A549 (cell line): ENCODE results near the gene SETD3. TPM values are rescaled to one million over a fixed set of nuclear protein-coding genes. Genes with fewer than 3 reads are reported as not detected.

Source experiments
- ATAC-seq, 2 experiments: fragments of 200-7000 bp in 1 of 2; fragments of >200 bp in 1 of 2; cut with Nextera tagmentation in 1 of 2; cut with Tn5 transposase in 1 of 2; 3 replicates each; pipeline versions ENCODE4 v1.8.0 to v1.9.1; 2018 to 2020; ENCODE audit warnings: mild to moderate bottlenecking in 1 of 2, moderate library complexity in 1 of 2
- CTCF ChIA-PET: fragments of 300-600 bp; sonication (Branson Sonifier 250); formaldehyde crosslinking; extraction: SDS; loops from one replicate; lab custom pipeline; 2021; ENCODE audit warnings: antibody characterized with exemption, inconsistent platforms; lab: Yijun Ruan, JAX
- POLR2A ChIA-PET: fragments of 350-600 bp; formaldehyde crosslinking; extraction: SDS; loops from one replicate; lab custom pipeline; 2021; ENCODE audit warnings: antibody characterized with exemption, inconsistent platforms; lab: Yijun Ruan, JAX
- DNase-seq, 2 experiments: peaks; one replicate each; pipeline versions ENCODE4 v3.0.0 to v3.0.0-alpha.2; 2011 to 2016; ENCODE audit warnings: low read depth in 1 of 2, low spot score in 1 of 2
- FAIRE-seq: peaks from 2 replicates; lab custom pipeline; 2011; peaks lifted over from hg19 to GRCh38; lab: Jason Lieb, UNC
- H3K27ac ChIP-seq, 2 experiments: fragments of >200 bp; sonication (Bioruptor Twin); formaldehyde crosslinking; 3 replicates each; pipeline ENCODE4 v1.5.1; 2016 to 2017
- H3K4me1 ChIP-seq: fragments of >200 bp; sonication (Bioruptor Twin); formaldehyde crosslinking; 3 replicates; pipeline ENCODE4 v1.6.1; 2016
- H3K4me2 ChIP-seq: fragments of >200 bp; sonication (Bioruptor Twin); formaldehyde crosslinking; 3 replicates; pipeline ENCODE4 v1.6.1; 2016
- H3K4me3 ChIP-seq: fragments of >200 bp; sonication (Bioruptor Twin); formaldehyde crosslinking; 3 replicates; pipeline ENCODE4 v1.5.1; 2016
- H3K9me3 ChIP-seq: fragments of >200 bp; sonication (Bioruptor Twin); formaldehyde crosslinking; 3 replicates; pipeline ENCODE4 v1.6.1; 2016
- CBX8 ChIP-seq: fragments of 200-600 bp; sonication (generic); IDR thresholded peaks from 2 replicates; pipeline ENCODE4 v1.6.1; 2016
- CHD2 ChIP-seq: fragments of 150-350 bp; IDR thresholded peaks from 2 replicates; pipeline ENCODE4 v1.6.1; 2014; ENCODE audit warnings: low read length; ENCODE audit not compliant: partially characterized antibody
- CHD4 ChIP-seq: fragments of 200-600 bp; sonication (generic); IDR thresholded peaks from 2 replicates; pipeline ENCODE4 v1.6.1; 2016; ENCODE audit warnings: antibody characterized with exemption, mild to moderate bottlenecking, borderline replicate concordance
- EP300 ChIP-seq, 2 experiments: fragments of >200 bp; sonication (Bioruptor Twin); formaldehyde crosslinking; IDR thresholded peaks; 2 replicates in 1 of 2; 3 replicates in 1 of 2; pipeline ENCODE4 v1.6.1; 2016 to 2017
- ESRRA ChIP-seq: fragments of 150-350 bp; IDR thresholded peaks from 2 replicates; pipeline ENCODE4 v1.6.1; 2014; ENCODE audit warnings: mild to moderate bottlenecking, low read length, borderline replicate concordance
- FOXS1 ChIP-seq: fragments of 250-450 bp; sonication (Bioruptor Pico); IDR thresholded peaks from 2 replicates; pipeline ENCODE4 v1.5.0; 2020; ENCODE audit warnings: mild to moderate bottlenecking, moderate library complexity
- HDAC2 ChIP-seq: fragments of 200-600 bp; sonication (generic); IDR thresholded peaks from 2 replicates; pipeline ENCODE4 v1.6.1; 2016
- HEYL ChIP-seq: fragments of 250-450 bp; sonication (Bioruptor Pico); IDR thresholded peaks from 2 replicates; pipeline ENCODE4 v1.8.0; 2021; ENCODE audit warnings: mild to moderate bottlenecking, moderate library complexity
- HOXA7 ChIP-seq: fragments of 250-450 bp; sonication (Bioruptor Pico); IDR thresholded peaks from 2 replicates; pipeline ENCODE4 v1.5.0; 2020; ENCODE audit warnings: mild to moderate bottlenecking, moderate library complexity
- HOXB5 ChIP-seq: fragments of 250-450 bp; sonication (Bioruptor Pico); IDR thresholded peaks from 2 replicates; pipeline ENCODE4 v1.5.0; 2020; ENCODE audit warnings: mild to moderate bottlenecking, moderate library complexity
- JUNB ChIP-seq: fragments of >200 bp; sonication (Bioruptor Twin); formaldehyde crosslinking; IDR thresholded peaks from 2 replicates; pipeline ENCODE4 v1.6.1; 2016
- KDM5A ChIP-seq: fragments of 200-600 bp; sonication (generic); IDR thresholded peaks from 2 replicates; pipeline ENCODE4 v1.6.1; 2016; ENCODE audit warnings: antibody characterized with exemption, mild to moderate bottlenecking
- MYC ChIP-seq: IDR thresholded peaks from 2 replicates; pipeline ENCODE4 v1.6.1; 2012; ENCODE audit warnings: mild to moderate bottlenecking, inconsistent platforms, low read length, improper control_type of control experiment, borderline replicate concordance
- NPAS2 ChIP-seq: fragments of 250-450 bp; sonication (Bioruptor Pico); IDR thresholded peaks from 2 replicates; pipeline ENCODE4 v1.8.0; 2022; ENCODE audit warnings: mild to moderate bottlenecking, moderate library complexity, borderline replicate concordance
- NR3C1 ChIP-seq: fragments of >200 bp; sonication (Bioruptor Twin); formaldehyde crosslinking; IDR thresholded peaks from 3 replicates; pipeline ENCODE4 v1.6.1; 2017
- PBX3 ChIP-seq: IDR thresholded peaks from 2 replicates; pipeline ENCODE4 v1.6.1; 2012
- POLR2A ChIP-seq: IDR thresholded peaks from 2 replicates; pipeline ENCODE4 v1.6.1; 2012; ENCODE audit warnings: mild to moderate bottlenecking, low read length
- POLR2AphosphoS2 ChIP-seq: conservative IDR thresholded peaks from 2 replicates; pipeline ENCODE4 v1.6.1; 2012; ENCODE audit warnings: low read length, improper control_type of control experiment, inconsistent platforms
- RAD21 ChIP-seq, 2 experiments: fragments of >200 bp in 1 of 2; sonication (Bioruptor Twin) in 1 of 2; formaldehyde crosslinking in 1 of 2; IDR thresholded peaks in 1 of 2; conservative IDR thresholded peaks in 1 of 2; 2 replicates in 1 of 2; 3 replicates in 1 of 2; pipeline ENCODE4 v1.6.1; 2012 to 2018; ENCODE audit warnings: inconsistent platforms in 1 of 2
- RFX5 ChIP-seq: fragments of 450-650 bp; IDR thresholded peaks from 2 replicates; pipeline ENCODE4 v1.7.1; 2014; ENCODE audit warnings: antibody characterized with exemption, mild to moderate bottlenecking, moderate library complexity
- RNF2 ChIP-seq: fragments of 200-600 bp; sonication (generic); IDR thresholded peaks from 2 replicates; pipeline ENCODE4 v1.6.1; 2016; ENCODE audit warnings: low read depth, mild to moderate bottlenecking, antibody characterized with exemption, moderate library complexity, borderline replicate concordance
- SREBF2 ChIP-seq: fragments of 450-650 bp; IDR thresholded peaks from 2 replicates; pipeline ENCODE4 v1.6.1; 2014; ENCODE audit warnings: mild to moderate bottlenecking, moderate library complexity
- WGBS: methylation state at CpG from one replicate; pipeline ENCODE4 v1.1.6; 2017; ENCODE audit errors: missing lambda C conversion rate; 5-methylcytosine and 5-hydroxymethylcytosine counted together
- polyA plus RNA-seq, 4 experiments: library from polyadenylated mRNA; depleted of rRNA in 3 of 4; stranded (reverse); fragments of >200 nt; fragmentation: RNase III in 1 of 4; extraction: RNeasy Plus Mini Kit Qiagen cat#74134 plus additional on column Dnase treatment in 1 of 4; gene quantifications; 2 replicates in 3 of 4; 3 replicates in 1 of 4; pipeline ENCODE4 v1.2.3, GENCODE V29; 2011 to 2017
- TF ChIP-seq, protein P1 (sequence below): fragments of 200-600 bp; sonication (generic); IDR thresholded peaks from 2 replicates; pipeline ENCODE4 v1.6.1; 2016; ENCODE audit warnings: antibody characterized with exemption, mild to moderate bottlenecking, moderate library complexity
- TF ChIP-seq, protein P2 (sequence below): fragments of 250-450 bp; sonication (Bioruptor Pico); IDR thresholded peaks from 2 replicates; pipeline ENCODE4 v1.5.0; 2020; ENCODE audit warnings: low read depth, mild to moderate bottlenecking, moderate library complexity
- TF ChIP-seq, protein P3 (sequence below): fragments of 250-450 bp; sonication (Bioruptor Pico); IDR thresholded peaks from 2 replicates; pipeline ENCODE4 v1.5.0; 2021; ENCODE audit warnings: mild to moderate bottlenecking, moderate library complexity, borderline replicate concordance
- TF ChIP-seq, protein P4 (sequence below): IDR thresholded peaks from 2 replicates; pipeline ENCODE4 v1.6.1; 2012
- TF ChIP-seq, protein P5 (sequence below): IDR thresholded peaks from 2 replicates; pipeline ENCODE4 v1.6.1; 2012; ENCODE audit warnings: low read depth, borderline replicate concordance

The SETD3 gene
- polyA plus RNA-seq, 2 of the 4 experiments (the other 2 are of a cell fraction), result 43.1 to 59.7 TPM

DNA sequence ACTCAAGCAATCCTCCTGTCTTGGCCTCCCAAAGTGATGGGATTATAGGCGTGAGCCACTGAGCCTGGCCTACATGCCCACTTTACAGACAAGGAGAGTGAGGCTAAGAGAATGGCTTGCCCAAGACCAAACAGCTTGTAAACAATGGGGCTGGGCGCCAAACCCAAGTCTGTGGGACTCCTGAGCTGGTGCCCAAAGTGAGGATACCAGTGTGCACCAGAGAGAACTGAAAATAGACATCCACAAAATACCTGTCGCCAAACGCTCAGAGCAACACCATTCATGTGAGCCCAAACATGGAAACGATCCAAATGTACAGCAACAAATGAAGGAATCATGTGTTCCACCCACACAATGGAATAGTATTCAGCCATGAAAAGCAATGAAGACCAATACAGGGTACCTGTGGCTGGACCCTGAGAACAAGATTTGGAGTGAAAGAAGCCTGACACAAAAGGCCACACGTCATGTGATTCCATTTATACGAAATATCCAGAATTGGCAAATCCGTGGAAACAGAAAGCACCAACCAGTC is 38.8 kb upstream of the SETD3 start:
- DNase-seq (no peak), FAIRE-seq (no peak), ATAC-seq (no peak)
- Histone ChIP-seq H3K4me2 (no peak overlapping the region), H3K4me3 (no peak overlapping the region), H3K27ac (no peak overlapping the region), H3K9me3 (no peaks in the 10 kb centered on the region), H3K4me1 (peaks cover 32% of the 10 kb centered on the region)
- 90% methylated on average over 8 of the region's 8 CpGs for WGBS
- TF ChIP-seq NR3C1 (no peak), HEYL (CRISPR knock-in tag) (no peak), JUNB (no peak), POLR2A (no peak), CHD4 (0 out of 2 replicates have a peak, but pooled peaks have one; percentile 45), FOXS1 (CRISPR knock-in tag) (no peak)
- TF ChIP-seq, protein P1, sequence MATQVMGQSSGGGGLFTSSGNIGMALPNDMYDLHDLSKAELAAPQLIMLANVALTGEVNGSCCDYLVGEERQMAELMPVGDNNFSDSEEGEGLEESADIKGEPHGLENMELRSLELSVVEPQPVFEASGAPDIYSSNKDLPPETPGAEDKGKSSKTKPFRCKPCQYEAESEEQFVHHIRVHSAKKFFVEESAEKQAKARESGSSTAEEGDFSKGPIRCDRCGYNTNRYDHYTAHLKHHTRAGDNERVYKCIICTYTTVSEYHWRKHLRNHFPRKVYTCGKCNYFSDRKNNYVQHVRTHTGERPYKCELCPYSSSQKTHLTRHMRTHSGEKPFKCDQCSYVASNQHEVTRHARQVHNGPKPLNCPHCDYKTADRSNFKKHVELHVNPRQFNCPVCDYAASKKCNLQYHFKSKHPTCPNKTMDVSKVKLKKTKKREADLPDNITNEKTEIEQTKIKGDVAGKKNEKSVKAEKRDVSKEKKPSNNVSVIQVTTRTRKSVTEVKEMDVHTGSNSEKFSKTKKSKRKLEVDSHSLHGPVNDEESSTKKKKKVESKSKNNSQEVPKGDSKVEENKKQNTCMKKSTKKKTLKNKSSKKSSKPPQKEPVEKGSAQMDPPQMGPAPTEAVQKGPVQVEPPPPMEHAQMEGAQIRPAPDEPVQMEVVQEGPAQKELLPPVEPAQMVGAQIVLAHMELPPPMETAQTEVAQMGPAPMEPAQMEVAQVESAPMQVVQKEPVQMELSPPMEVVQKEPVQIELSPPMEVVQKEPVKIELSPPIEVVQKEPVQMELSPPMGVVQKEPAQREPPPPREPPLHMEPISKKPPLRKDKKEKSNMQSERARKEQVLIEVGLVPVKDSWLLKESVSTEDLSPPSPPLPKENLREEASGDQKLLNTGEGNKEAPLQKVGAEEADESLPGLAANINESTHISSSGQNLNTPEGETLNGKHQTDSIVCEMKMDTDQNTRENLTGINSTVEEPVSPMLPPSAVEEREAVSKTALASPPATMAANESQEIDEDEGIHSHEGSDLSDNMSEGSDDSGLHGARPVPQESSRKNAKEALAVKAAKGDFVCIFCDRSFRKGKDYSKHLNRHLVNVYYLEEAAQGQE, result no peak
- TF ChIP-seq, protein P2, sequence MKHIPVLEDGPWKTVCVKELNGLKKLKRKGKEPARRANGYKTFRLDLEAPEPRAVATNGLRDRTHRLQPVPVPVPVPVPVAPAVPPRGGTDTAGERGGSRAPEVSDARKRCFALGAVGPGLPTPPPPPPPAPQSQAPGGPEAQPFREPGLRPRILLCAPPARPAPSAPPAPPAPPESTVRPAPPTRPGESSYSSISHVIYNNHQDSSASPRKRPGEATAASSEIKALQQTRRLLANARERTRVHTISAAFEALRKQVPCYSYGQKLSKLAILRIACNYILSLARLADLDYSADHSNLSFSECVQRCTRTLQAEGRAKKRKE (CRISPR knock-in tag), result no peak
- CTCF ChIA-PET, result interaction anchor here (0.6 to 1.6 kb wide), 17 partner anchors 14 to 673 kb away, joined by 3 to 9 read pairs (median 4); no protein-coding TSS in a partner anchor
- POLR2A ChIA-PET, result interaction anchor here (0.6 kb wide), 1 partner anchor 89 kb away, joined by 3 read pairs; no protein-coding TSS in a partner anchor

DNA sequence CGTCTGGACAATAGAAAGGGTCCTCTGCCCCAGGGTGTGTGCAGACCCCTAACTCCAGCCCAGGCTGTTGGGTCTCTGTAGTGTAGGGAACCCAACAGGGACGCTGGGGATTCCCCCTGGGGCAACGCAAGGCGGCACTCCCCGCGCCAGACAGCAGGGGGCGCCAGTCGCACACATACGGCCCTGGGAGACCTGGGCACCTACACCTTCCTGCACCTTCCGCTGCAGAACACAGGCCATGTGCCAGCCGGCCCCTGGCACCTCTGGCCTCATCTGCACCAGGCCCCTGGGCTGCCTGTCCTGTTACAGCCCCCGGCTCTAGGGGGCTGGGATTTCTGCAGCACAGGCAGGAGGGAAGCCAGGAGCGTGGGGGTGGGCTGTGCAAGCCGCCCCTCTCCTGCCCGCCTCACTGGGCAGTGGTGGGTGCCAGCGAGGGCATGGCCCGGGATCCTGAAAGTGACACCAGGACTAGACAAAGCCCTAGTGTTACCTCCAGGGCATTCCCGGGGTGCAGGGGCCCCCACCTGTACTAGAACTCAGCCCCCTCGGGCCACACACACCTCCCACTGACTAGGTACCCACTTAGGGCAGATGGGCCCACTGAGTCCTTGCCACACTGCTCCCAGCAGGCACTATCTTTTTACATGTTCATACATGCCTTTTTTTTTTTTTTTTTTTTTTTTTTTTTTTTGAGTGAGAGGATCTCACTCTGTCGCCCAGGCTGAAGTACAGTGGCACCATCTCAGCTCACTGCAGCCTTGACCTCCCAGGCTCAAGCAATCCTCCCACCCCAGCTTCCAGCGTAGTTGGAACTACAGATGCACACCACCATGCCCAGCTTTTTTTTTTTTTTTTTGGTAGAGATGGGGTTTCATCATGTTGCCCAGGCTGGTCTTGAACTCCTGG is 38.0 kb upstream of the SETD3 start:
- H3K4me3 ChIP-seq, result no peak overlapping the region
- TF ChIP-seq POLR2AphosphoS2 (no peak), MYC (no peak), KDM5A (no peak), NPAS2 (CRISPR knock-in tag) (no peak), RFX5 (no peak), EP300 (IDR thresholded peaks at IDR 0.05) (no peak), SREBF2 (no peak), RAD21 (conservative IDR thresholded peaks at IDR 0.05 in 1 of 2, IDR thresholded peaks at IDR 0.05 in 1 of 2) (peak; percentile 96), PBX3 (no peak), FOXS1 (CRISPR knock-in tag) (no peak), CHD2 (no peak), POLR2A (no peak), HOXB5 (CRISPR knock-in tag) (no peak), RNF2 (no peak), CHD4 (no peak), HOXA7 (CRISPR knock-in tag) (no peak), HDAC2 (no peak), ESRRA (no peak), CBX8 (no peak)
- TF ChIP-seq, protein P3, sequence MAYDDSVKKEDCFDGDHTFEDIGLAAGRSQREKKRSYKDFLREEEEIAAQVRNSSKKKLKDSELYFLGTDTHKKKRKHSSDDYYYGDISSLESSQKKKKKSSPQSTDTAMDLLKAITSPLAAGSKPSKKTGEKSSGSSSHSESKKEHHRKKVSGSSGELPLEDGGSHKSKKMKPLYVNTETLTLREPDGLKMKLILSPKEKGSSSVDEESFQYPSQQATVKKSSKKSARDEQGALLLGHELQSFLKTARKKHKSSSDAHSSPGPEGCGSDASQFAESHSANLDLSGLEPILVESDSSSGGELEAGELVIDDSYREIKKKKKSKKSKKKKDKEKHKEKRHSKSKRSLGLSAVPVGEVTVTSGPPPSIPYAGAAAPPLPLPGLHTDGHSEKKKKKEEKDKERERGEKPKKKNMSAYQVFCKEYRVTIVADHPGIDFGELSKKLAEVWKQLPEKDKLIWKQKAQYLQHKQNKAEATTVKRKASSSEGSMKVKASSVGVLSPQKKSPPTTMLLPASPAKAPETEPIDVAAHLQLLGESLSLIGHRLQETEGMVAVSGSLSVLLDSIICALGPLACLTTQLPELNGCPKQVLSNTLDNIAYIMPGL, result no peak
- TF ChIP-seq, protein P4, sequence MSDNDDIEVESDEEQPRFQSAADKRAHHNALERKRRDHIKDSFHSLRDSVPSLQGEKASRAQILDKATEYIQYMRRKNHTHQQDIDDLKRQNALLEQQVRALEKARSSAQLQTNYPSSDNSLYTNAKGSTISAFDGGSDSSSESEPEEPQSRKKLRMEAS, result peak; percentile 48
- TF ChIP-seq, protein P5, sequence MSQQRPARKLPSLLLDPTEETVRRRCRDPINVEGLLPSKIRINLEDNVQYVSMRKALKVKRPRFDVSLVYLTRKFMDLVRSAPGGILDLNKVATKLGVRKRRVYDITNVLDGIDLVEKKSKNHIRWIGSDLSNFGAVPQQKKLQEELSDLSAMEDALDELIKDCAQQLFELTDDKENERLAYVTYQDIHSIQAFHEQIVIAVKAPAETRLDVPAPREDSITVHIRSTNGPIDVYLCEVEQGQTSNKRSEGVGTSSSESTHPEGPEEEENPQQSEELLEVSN, result no peak

More for the DNA sequence above, 38.0 kb upstream of the SETD3 start:
- ATAC-seq, result peak; percentile 51 to 70; a peak in 5 of 6 replicates
- FAIRE-seq, result no peak
- CTCF ChIA-PET, result interaction anchor here (0.6 to 2.1 kb wide), 47 partner anchors 9 to 674 kb away, joined by 3 to 11 read pairs (median 5); partner anchors contain the start of gene CCDC85C
- WGBS, result 41% methylated on average over 18 of the region's 21 CpGs
- POLR2A ChIA-PET, result interaction anchor here (0.6 kb wide), 1 partner anchor 90 kb away, joined by 3 read pairs; no protein-coding TSS in a partner anchor
- Histone ChIP-seq H3K9me3 (no peaks in the 10 kb centered on the region), H3K27ac (peak overlapping the region; percentile 16 to 58; a peak in 4 of 6 replicates), H3K4me1 (peaks cover 25% of the 10 kb centered on the region), H3K4me2 (no peak overlapping the region)
- peak; percentile 70 to 81 for DNase-seq
